22Rv1 (cell line): Measurements from ENCODE around the gene PRDM16.

Experiments used
- ZFX ChIP-seq: fragments of 450-650 bp; IDR thresholded peaks from 2 replicates; pipeline ENCODE4 v1.6.1; 2017; ENCODE audit warnings: antibody characterized with exemption, borderline replicate concordance
- TF ChIP-seq, protein P1 (sequence below): fragments of 450-650 bp; IDR thresholded peaks from 2 replicates; pipeline ENCODE4 v1.5.1; 2017; ENCODE audit warnings: mild to moderate bottlenecking

GRCh38 chr1:3111348-3112021 lies 42.5 kb downstream of the PRDM16 start:
- TF ChIP-seq, protein P1, sequence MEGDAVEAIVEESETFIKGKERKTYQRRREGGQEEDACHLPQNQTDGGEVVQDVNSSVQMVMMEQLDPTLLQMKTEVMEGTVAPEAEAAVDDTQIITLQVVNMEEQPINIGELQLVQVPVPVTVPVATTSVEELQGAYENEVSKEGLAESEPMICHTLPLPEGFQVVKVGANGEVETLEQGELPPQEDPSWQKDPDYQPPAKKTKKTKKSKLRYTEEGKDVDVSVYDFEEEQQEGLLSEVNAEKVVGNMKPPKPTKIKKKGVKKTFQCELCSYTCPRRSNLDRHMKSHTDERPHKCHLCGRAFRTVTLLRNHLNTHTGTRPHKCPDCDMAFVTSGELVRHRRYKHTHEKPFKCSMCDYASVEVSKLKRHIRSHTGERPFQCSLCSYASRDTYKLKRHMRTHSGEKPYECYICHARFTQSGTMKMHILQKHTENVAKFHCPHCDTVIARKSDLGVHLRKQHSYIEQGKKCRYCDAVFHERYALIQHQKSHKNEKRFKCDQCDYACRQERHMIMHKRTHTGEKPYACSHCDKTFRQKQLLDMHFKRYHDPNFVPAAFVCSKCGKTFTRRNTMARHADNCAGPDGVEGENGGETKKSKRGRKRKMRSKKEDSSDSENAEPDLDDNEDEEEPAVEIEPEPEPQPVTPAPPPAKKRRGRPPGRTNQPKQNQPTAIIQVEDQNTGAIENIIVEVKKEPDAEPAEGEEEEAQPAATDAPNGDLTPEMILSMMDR, result no peak
- no peak for TF ChIP-seq ZFX
